Stimulated activated CD4-positive, alpha-beta T cell treated with anti-CD3 and anti-CD28 coated beads, Interleukin-12 subunit alpha, Interleukin-12 subunit beta, amount 100 ng/mL, for 48 hours (primary cell): ENCODE measurements around the gene BMP10.

Source experiments
- DNase-seq, 3 donors: peaks; one replicate each; pipeline ENCODE4 v3.0.0-alpha.2; 2020; ENCODE audit warnings: low read depth in 2 of 3, low spot score in 1 of 3

The BMP10 gene

DNA sequence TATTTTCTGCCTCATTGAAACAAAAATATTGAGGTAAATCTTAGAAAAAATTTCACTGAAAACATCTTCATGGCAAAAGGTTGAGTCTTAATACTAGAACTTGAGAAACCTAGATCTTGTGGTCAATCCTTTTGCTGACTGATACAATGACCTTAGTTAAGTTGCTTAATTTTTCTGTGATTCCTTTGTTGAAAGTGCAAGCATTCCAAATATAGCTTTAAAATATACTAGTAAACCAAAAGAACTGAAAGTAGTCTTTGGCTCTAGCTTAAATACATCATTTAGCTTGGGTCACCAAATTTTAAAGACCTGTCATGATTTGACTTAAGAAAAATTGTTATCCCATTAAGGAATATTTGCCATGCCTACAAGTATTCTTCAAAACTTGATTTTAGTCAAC lies 16.7 kb downstream of the BMP10 start:
- no peak for DNase-seq

GRCh38 chr2:68853915-68854314 lies 17.3 kb downstream of the BMP10 start:
- no peak for DNase-seq

DNA sequence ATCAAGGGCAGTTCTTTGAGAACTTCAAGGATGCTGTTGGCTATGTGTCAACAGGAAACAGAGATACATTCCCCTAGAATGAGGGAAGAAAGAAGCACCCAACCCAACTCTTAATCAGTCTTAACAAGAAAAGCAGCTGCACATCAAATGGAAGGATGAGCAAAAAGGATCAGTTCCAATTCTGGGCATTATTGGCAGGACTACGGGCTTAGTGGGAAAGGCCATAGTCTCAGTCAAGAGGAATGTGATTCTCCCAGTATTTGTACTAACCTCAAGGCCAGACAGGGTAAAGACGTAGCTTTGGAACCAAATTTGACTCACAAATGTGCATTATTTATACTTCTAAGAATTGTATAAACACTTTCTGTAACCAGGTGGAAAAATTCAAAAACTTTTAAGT lies 18.2 kb downstream of the BMP10 start:
- DNase-seq = no peak

- DNase-seq = no peak
Observed at GRCh38 chr2:68850524-68850923, 20.7 kb downstream of the BMP10 start.

DNA sequence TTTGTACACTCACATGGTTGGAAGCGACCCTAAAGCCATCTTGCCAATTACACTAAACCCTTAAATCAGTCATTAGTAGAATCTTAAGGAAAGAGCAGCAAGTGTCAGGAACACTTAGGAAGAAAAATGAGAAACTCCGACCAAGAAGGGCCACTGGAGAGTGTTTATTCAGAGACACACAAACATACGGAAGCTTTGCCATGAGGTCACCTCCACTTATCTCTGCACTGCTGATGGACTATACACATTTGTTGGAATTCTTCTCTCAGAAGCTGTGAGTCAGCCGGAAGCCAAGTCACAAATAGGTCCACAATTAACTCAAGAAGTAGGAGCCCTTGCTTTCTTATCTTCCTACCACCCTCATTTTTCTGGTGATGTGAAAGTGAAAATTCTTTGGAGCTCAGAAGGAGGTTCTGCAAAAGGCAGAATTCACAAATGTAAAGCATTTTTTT lies 21.6 kb downstream of the BMP10 start:
- no peak for DNase-seq

- DNase-seq = no peak
Observed at GRCh38 chr2:68847751-68848150, 23.4 kb downstream of the BMP10 start.

DNA sequence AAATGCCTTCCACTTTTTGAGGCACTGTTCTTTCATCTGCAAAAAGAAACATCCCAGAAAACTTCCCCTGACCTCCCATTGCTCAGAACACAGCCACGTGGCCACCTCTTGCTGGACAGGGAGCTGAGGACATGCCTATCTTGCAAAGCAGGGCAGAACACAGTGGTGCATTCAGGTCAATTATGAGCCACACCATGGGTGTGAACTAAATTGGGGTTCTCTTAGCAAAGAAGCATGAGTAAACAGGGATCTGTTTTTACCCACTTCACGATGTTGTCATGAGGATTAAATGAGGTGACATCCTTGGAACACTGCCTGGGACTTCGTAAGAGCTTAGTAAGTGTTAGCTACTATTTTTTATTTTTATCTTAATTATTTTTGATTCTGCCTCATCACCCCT lies 25.1 kb downstream of the BMP10 start:
- DNase-seq = no peak

DNA sequence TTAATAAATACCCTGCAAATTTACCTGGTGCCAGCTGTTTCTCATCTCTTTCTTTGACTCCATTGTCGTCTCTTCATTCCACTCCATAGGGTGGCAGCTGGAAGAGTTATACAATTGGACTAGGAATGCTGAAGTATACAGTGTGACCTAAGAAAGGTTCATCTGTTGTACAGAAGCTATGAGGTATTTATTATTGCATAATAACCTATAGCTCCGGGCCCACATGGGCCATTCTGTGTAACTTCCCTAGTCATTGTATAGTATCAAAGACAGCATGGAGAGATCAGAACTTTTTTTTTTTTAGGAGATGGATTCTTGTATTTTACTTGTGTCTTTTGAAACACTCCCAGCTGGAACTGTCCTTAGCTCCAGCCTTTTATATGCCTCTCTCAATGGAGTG lies 26.2 kb downstream of the BMP10 start:
- no peak for DNase-seq

- peak in 1 of 3 donors; percentile 38 for DNase-seq
Observed at GRCh38 chr2:68839260-68839833, 31.9 kb downstream of the BMP10 start.

DNA sequence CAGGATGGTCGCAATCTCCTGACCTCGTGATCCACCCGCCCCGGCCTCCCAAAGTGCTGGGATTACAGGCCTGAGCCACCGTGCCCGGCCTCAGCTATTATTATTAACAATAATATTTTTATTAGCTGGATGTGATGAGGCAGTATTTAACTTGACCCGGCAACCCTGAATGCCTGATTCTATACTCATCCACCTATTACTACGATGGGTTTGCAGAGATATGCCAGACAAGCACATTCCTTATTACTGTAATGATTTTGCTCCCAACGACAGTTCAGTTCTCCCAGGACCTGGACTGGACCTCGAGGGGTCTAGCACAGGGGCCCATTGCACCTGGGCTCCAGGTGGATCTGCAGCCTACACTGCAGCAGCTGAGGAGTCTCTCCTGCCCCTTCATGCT lies 32.6 kb downstream of the BMP10 start:
- no peak for DNase-seq

DNA sequence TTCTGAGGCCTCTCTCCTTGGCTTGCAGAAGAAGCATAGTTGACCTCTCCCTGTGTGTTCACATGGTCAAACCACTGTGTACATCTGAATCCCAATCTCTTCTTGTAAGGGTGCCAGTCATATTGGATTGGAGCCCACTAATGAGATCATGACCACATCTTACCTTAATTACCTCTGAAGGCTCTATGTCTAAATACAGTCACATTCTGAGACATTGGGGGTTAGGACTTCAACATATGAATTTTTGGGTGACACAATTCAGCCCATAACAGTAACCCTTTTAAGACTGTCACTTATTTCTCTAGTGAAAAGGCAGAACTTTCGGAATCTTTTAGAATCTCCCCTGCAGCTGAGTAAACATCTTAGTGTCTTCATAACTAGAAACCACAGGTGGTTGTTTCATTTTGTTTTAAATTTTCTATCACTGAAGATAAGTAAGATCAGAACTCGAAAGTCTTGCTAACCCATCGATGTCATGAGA lies 33.3 kb downstream of the BMP10 start:
- no peak for DNase-seq

DNA sequence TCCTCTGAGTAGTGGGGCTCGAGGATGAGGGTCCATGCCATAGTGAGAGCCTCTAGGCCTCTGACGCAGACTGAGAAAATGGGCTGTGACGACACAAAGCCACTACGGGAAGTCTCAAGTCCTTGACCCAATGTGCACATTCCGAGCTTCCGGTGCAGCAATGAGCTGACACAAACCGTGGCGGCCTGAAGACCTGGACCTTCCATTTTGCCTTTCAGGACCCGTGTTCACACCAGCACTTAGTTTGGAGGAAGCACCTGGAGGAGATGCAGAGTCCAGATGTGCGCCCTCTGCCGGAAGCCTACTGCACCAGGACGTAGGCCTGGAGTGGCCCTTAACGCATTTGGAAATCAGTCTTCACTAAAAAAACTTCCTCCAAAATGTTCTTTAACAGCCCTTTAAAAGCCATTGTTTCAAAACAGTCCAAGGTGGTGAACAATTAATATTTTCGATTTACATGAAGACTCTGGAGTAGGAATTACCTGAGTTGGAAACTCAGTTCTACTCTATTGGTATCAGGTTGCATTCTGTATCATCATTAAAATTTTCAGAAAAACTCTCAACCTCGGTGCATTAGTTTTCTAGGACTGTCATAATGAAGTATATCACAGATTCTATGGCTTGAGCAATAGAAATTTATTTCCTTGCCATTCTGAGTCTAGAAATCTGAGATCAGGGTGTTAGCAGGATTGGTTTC lies 33.9 kb downstream of the BMP10 start:
- peak; percentile 41 to 63 (median 56) for DNase-seq

DNA sequence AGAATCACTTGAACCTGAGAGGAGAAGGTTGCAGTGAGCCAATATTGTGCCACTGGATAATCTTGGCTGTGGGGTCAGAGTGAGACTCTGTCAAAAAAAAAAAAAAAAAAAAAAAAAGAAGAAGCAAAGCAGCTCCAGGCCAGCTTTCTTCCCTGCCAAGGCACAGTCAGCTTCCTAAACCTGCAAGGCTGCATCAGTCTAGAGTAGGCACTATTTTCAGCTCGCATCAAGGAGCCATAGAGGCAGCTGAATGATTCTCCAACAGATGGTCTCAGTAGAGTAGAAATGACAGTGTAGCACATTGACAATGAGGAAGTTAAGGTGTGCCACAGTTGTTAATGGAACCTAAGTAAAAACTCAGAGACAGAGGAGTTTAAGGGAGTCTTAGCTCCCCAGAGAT lies 35.6 kb downstream of the BMP10 start:
- DNase-seq = no peak

DNA sequence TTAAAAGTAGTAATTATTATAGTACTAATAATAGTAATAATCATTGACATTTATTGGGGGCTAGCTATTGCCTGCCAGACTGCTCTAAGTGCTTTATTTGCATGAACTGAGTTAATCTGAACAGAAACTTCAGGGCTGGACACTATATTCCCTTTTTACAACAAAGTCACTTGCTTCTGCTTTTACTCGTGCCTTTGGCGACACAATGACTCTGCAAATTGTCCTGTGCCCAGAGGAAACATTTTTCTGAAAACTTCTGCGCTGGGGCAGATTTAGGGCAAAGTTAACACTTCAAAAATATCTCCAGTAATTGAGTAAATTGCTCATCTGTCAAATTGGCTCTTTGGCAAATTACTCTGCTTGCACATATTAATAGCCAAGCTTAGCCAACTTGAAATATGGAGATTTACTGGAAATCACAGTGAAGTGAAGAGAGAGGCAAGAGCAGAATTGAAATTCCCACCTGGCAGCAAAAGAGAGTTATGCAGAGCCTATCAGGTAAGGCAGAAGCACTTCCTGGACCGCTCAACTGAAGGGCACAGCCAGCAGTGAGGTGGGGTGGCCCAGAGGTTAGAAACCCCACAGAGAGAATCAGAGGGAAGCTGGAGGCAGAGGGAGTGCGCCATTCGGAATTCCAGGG lies 36.3 kb downstream of the BMP10 start:
- DNase-seq = no peak

DNA sequence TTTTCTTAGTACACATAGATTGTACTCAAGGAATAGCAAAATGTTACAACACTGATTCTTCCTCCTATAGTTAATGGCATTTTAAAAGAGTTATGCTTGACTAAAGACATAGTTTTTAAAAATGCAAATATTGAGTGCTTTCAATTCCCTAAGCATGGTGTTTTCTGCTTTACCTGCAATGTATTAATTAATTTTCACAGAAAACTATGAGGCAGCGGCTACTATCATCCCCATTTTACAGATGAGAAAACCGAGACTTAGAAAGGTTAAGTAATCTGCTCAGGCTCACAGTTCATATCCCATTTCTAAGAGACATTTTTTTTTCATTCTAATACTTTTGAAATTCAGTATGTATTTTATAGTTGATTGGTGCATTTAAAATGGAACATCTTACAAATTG lies 38.0 kb downstream of the BMP10 start:
- no peak for DNase-seq

DNA sequence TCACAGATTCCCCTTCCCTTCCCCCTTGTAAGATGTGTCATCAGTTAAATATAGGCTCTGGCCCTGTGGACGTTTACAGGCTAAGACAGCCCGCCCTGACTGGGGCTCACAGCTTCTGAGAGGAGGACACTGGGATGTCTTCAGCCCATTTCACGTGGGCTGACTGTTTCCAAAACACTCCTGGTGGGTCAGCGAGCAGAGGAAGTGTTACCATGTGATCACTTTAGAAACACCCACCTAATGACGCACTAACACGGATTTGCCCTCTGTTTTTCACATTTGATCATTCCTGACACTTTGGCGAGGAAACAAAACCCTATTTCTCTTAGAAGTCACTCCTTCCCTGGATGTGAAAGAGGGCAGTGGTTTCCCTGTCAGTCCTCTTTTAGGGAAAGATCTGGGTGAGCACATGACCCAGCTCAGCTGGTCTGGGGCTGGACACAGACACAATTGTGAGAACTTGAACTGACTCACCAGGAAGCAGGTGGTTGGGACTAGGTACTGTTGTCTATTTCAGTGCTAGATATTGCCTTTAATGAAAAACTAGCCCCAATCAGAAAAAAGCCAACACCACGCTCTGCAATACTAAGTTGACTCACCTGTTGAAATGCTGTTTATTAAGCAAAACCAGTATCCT lies 38.8 kb downstream of the BMP10 start:
- peak in 1 of 3 donors; percentile 32 for DNase-seq

GRCh38 chr2:68831686-68832232 lies 39.4 kb downstream of the BMP10 start:
- no peak for DNase-seq

- DNase-seq = no peak
Observed at GRCh38 chr2:68829749-68830148, 41.4 kb downstream of the BMP10 start.

- DNase-seq = peak; percentile 35 to 58 (median 39)
Observed at GRCh38 chr2:68828887-68829708, 42.1 kb downstream of the BMP10 start.

- DNase-seq = no peak
Observed at GRCh38 chr2:68827666-68828065, 43.5 kb downstream of the BMP10 start.

DNA sequence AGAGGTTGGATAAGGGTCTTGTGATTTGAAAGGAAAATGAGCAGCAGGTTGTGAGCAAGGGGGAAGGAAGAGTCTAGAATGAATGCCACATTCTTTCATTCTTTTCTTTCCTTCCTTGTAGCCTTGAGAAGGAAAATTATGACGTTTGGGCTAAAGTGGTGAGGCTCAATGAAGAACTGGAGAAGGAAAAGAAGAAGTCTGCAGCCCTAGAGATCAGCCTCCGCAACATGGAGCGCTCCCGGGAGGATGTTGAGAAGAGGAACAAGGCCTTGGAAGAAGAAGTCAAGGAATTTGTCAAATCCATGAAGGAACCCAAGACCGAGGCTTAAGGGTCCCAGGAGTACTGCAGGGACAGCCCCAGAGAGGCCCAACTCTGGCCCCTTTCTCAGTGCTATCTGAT lies 45.3 kb downstream of the BMP10 start:
- no peak for DNase-seq
